Panc1 (cell line): ENCODE measurements around the gene SNRK. TPM values are rescaled to one million over a fixed set of nuclear protein-coding genes. Genes with fewer than 3 reads are reported as not detected.

ENCODE experiments used
- ATAC-seq: fragments of 200-7000 bp; cut with Tn5 transposase; 2 replicates; pipeline ENCODE4 v1.9.1; 2020; ENCODE audit warnings: mild to moderate bottlenecking, moderate library complexity
- BruUV-seq: library from RNA; stranded (reverse); fragments of 400-500 nt; replicated peaks from 2 replicates; lab custom pipeline; 2021; lab: Mats Ljungman, UMichigan
- CTCF ChIA-PET: fragments of 300-600 bp; sonication (Branson Sonifier 250); formaldehyde crosslinking; loops from one replicate; lab custom pipeline; 2022; ENCODE audit warnings: antibody characterized with exemption; lab: Charles Lee
- POLR2A ChIA-PET: fragments of 300-600 bp; sonication (Branson Sonifier 250); formaldehyde crosslinking; loops from one replicate; lab custom pipeline; 2022; ENCODE audit warnings: antibody characterized with exemption; lab: Charles Lee
- DNase-seq: peaks from one replicate; pipeline ENCODE4 v3.0.0-alpha.2; 2010; ENCODE audit warnings: low read depth, low spot score
- H3K27ac ChIP-seq: 2 replicates; pipeline ENCODE4 v1.5.1; 2011; ENCODE audit warnings: mild to moderate bottlenecking, low read length, inconsistent platforms
- H3K27me3 ChIP-seq: fragments of 200-500 bp; sonication (Bioruptor generic); 2 replicates; pipeline ENCODE4 v1.6.0; 2014; ENCODE audit warnings: low read length, inconsistent platforms; ENCODE audit not compliant: control insufficient read depth, insufficient read depth
- H3K36me3 ChIP-seq: fragments of 200-500 bp; sonication (Bioruptor generic); 2 replicates; pipeline ENCODE4 v1.5.1; 2014; ENCODE audit warnings: inconsistent platforms, mild to moderate bottlenecking, low read length, moderate library complexity; ENCODE audit not compliant: control insufficient read depth, insufficient read depth
- H3K4me1 ChIP-seq: 2 replicates; pipeline ENCODE4 v1.5.1; 2011; ENCODE audit warnings: inconsistent platforms, mild to moderate bottlenecking, low read length, moderate library complexity; ENCODE audit not compliant: control insufficient read depth, insufficient read depth
- H3K4me3 ChIP-seq, 2 experiments: 2 replicates each; pipeline ENCODE4 v1.5.1; 2011 to 2012; ENCODE audit warnings: low read depth in 2 of 2, low read length in 2 of 2, mild to moderate bottlenecking in 2 of 2, inconsistent platforms in 1 of 2, moderate library complexity in 1 of 2
- H3K9me3 ChIP-seq: fragments of 200-500 bp; sonication (Bioruptor generic); 2 replicates; pipeline ENCODE4 v1.5.1; 2014; ENCODE audit warnings: low read depth, mild to moderate bottlenecking, inconsistent platforms, low read length, moderate library complexity; ENCODE audit not compliant: control insufficient read depth, insufficient read depth
- POLR2AphosphoS5 ChIP-seq: IDR thresholded peaks from 2 replicates; pipeline ENCODE4 v1.6.1; 2012; ENCODE audit warnings: mild to moderate bottlenecking, low read depth, low read length, moderate library complexity
- SIN3A ChIP-seq: IDR thresholded peaks from 2 replicates; pipeline ENCODE4 v1.6.1; 2012; ENCODE audit warnings: low read depth, mild to moderate bottlenecking, low read length, moderate library complexity, borderline replicate concordance; ENCODE audit not compliant: insufficient read depth
- TCF7L2 ChIP-seq: IDR thresholded peaks from 2 replicates; pipeline ENCODE4 v1.6.1; 2011; ENCODE audit warnings: mild to moderate bottlenecking, low read depth, low read length, inconsistent platforms
- in situ Hi-C: cut with HindIII; loops from 2 replicates; pipeline ENCODE4 v1.10.0; 2016; ENCODE audit warnings: low sequenced_read_pairs, low pct_unique_long_range_greater_than_20kb
- intact Hi-C: fragments of 100-400 bp; cut with micrococcal nuclease; formaldehyde crosslinking; loops from one replicate; pipeline ENCODE4 v1.10.0; 2022; ENCODE audit not compliant: unreplicated experiment
- total RNA-seq: library from RNA; stranded (reverse); gene quantifications from one replicate; pipeline ENCODE4 v1.2.1, GENCODE V29; 2021; ENCODE audit not compliant: unreplicated experiment
- TF ChIP-seq, protein P1 (sequence below), 2 experiments: IDR thresholded peaks; 2 replicates each; pipeline ENCODE4 v1.6.1; 2011 to 2012; ENCODE audit warnings: low read depth in 2 of 2, control low read depth in 1 of 2, low read length in 1 of 2, mild to moderate bottlenecking in 1 of 2, moderate library complexity in 1 of 2; ENCODE audit not compliant: insufficient read depth in 1 of 2
- TF ChIP-seq, protein P2 (sequence below): fragments of 450-650 bp; IDR thresholded peaks from 2 replicates; pipeline ENCODE4 v1.5.1; 2017; ENCODE audit warnings: mild to moderate bottlenecking

SNRK gene
- total RNA-seq, 1 experiment from 2014 or later, result 11.0 TPM

DNA sequence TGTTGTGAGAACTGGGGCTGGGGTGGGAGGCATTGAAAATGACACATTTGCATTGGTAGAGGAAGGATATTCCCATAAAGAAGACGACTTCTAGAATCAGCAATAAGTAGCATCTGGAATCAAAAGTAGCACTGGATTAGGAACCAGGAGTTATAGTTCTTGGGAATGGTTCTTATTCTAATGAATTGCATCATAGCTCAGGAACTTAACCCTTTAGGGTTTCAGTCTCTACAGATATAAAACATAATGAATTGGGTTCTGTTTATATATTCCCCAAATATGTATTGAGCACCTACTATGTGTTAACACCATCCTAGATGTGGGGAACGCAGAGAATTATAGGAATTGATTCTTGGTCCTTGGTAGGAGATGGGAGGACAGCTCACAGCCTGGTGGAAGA is 16.3 kb upstream of the SNRK start:
- POLR2A ChIA-PET, result no interaction called here
- DNase-seq, result no peak

DNA sequence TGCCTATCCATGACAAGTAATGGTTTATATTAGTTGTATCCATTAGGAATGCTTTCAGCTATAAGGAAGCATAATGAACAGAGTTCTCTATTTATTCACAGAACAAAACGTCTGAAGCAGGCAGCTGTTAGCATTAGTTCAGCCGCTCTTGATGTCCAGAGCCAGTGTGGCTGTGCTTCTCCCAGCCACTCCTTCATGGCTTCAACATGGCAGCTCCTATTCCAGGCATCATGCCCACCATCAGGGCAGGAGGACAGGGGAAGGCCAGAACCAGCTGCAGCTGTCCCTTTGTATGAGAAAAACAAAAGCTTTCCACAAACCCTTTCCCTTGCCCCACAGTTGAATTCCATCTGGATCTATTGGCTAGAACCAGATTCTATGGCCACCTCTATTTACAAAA is 12.9 kb upstream of the SNRK start:
- CTCF ChIA-PET, result no interaction called here
- no TSS peak for BruUV-seq
- no peaks in the 10 kb centered on the region for H3K9me3 ChIP-seq
- DNase-seq (no peak), ATAC-seq (no peak)
- no peaks in the 10 kb centered on the region for H3K36me3 ChIP-seq
- POLR2A ChIA-PET, result no interaction called here
- no peaks in the 10 kb centered on the region for H3K4me1 ChIP-seq
- TF ChIP-seq, protein P1, sequence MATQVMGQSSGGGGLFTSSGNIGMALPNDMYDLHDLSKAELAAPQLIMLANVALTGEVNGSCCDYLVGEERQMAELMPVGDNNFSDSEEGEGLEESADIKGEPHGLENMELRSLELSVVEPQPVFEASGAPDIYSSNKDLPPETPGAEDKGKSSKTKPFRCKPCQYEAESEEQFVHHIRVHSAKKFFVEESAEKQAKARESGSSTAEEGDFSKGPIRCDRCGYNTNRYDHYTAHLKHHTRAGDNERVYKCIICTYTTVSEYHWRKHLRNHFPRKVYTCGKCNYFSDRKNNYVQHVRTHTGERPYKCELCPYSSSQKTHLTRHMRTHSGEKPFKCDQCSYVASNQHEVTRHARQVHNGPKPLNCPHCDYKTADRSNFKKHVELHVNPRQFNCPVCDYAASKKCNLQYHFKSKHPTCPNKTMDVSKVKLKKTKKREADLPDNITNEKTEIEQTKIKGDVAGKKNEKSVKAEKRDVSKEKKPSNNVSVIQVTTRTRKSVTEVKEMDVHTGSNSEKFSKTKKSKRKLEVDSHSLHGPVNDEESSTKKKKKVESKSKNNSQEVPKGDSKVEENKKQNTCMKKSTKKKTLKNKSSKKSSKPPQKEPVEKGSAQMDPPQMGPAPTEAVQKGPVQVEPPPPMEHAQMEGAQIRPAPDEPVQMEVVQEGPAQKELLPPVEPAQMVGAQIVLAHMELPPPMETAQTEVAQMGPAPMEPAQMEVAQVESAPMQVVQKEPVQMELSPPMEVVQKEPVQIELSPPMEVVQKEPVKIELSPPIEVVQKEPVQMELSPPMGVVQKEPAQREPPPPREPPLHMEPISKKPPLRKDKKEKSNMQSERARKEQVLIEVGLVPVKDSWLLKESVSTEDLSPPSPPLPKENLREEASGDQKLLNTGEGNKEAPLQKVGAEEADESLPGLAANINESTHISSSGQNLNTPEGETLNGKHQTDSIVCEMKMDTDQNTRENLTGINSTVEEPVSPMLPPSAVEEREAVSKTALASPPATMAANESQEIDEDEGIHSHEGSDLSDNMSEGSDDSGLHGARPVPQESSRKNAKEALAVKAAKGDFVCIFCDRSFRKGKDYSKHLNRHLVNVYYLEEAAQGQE (IDR thresholded peaks at IDR 0.05; ENCODE audit: insufficient read depth in 1 of 2, low read depth in 2 of 2, low read length in 1 of 2), result no peak
- TF ChIP-seq, protein P2, sequence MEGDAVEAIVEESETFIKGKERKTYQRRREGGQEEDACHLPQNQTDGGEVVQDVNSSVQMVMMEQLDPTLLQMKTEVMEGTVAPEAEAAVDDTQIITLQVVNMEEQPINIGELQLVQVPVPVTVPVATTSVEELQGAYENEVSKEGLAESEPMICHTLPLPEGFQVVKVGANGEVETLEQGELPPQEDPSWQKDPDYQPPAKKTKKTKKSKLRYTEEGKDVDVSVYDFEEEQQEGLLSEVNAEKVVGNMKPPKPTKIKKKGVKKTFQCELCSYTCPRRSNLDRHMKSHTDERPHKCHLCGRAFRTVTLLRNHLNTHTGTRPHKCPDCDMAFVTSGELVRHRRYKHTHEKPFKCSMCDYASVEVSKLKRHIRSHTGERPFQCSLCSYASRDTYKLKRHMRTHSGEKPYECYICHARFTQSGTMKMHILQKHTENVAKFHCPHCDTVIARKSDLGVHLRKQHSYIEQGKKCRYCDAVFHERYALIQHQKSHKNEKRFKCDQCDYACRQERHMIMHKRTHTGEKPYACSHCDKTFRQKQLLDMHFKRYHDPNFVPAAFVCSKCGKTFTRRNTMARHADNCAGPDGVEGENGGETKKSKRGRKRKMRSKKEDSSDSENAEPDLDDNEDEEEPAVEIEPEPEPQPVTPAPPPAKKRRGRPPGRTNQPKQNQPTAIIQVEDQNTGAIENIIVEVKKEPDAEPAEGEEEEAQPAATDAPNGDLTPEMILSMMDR, result no peak
- TF ChIP-seq SIN3A, result no peak
- no peaks in the 10 kb centered on the region for H3K27me3 ChIP-seq
- in situ Hi-C loops, result no loop called here
- H3K4me3 ChIP-seq, result no peak overlapping the region
- intact Hi-C loops, result no loop called here
- H3K27ac ChIP-seq, result no peak overlapping the region

More for the DNA sequence above, 16.3 kb upstream of the SNRK start:
- no peak overlapping the region for H3K4me3 ChIP-seq
- H3K27me3 ChIP-seq, result no peaks in the 10 kb centered on the region
- no TSS peak for BruUV-seq
- no peaks in the 10 kb centered on the region for H3K4me1 ChIP-seq
- CTCF ChIA-PET, result no interaction called here
- no peak overlapping the region for H3K27ac ChIP-seq
- no peaks in the 10 kb centered on the region for H3K36me3 ChIP-seq
- in situ Hi-C loops, result no loop called here
- TF ChIP-seq SIN3A (no peak), TCF7L2 (no peak), POLR2AphosphoS5 (no peak)
- TF ChIP-seq, protein P1 (IDR thresholded peaks at IDR 0.05; ENCODE audit: insufficient read depth in 1 of 2, low read depth in 2 of 2, low read length in 1 of 2), result no peak
- TF ChIP-seq, protein P2, result no peak
- H3K9me3 ChIP-seq, result no peaks in the 10 kb centered on the region
- intact Hi-C loops, result no loop called here
- ATAC-seq, result no peak
